ENCODE data around the gene BRAF.

DNA sequence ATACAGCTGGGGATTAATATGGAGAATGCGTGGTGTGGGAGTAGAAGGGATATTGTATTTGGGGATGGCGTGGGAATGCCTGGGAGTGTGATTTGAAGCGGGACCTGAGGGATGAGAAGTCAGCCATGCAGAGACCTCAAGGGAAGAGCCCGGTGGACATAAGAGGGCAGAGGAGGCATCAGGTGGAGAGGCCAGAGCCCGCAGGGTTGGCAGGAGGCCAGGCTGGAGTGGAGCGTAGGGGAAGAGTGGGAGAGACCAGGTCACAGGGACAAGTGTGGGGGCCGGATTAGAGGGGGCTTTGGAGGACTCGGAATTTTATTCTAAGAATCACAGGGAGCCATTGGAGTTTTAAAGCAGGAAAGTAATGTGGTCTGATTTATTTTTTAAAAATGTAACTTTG lies 226.3 kb downstream of the BRAF start:
- no peak for TF ChIP-seq POLR2A (IDR thresholded peaks at IDR 0.05)
- TF ChIP-seq, protein P1, sequence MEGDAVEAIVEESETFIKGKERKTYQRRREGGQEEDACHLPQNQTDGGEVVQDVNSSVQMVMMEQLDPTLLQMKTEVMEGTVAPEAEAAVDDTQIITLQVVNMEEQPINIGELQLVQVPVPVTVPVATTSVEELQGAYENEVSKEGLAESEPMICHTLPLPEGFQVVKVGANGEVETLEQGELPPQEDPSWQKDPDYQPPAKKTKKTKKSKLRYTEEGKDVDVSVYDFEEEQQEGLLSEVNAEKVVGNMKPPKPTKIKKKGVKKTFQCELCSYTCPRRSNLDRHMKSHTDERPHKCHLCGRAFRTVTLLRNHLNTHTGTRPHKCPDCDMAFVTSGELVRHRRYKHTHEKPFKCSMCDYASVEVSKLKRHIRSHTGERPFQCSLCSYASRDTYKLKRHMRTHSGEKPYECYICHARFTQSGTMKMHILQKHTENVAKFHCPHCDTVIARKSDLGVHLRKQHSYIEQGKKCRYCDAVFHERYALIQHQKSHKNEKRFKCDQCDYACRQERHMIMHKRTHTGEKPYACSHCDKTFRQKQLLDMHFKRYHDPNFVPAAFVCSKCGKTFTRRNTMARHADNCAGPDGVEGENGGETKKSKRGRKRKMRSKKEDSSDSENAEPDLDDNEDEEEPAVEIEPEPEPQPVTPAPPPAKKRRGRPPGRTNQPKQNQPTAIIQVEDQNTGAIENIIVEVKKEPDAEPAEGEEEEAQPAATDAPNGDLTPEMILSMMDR (IDR thresholded peaks at IDR 0.05), result no peak

Data from right lobe of liver (tissue), 4 donors.